HEK293T (cell line): ENCODE measurements around the gene CCT6A.
"Not testable (repeated sequence)": the region's sequence is repeated elsewhere in the genome, so short reads cannot be mapped to it uniquely, and the experiment has no call there.

ENCODE experiments used
- CTBP1 ChIP-seq: fragments of 450-650 bp; IDR thresholded peaks from 2 replicates; pipeline ENCODE4 v1.6.1; 2016; ENCODE audit warnings: borderline replicate concordance
- FOXA1 ChIP-seq: fragments of 450-650 bp; IDR thresholded peaks from 2 replicates; pipeline ENCODE4 v1.6.1; 2016; ENCODE audit warnings: mild to moderate bottlenecking
- FOXM1 ChIP-seq: fragments of 450-650 bp; IDR thresholded peaks from 2 replicates; pipeline ENCODE4 v1.6.1; 2017; ENCODE audit warnings: mild to moderate bottlenecking, borderline replicate concordance
- LEF1 ChIP-seq: fragments of 450-650 bp; IDR thresholded peaks from 2 replicates; pipeline ENCODE4 v1.6.1; 2017; ENCODE audit warnings: mild to moderate bottlenecking, borderline replicate concordance
- TARDBP ChIP-seq: fragments of 450-650 bp; IDR thresholded peaks from 2 replicates; pipeline ENCODE4 v1.6.1; 2016
- ZNF384 ChIP-seq: fragments of 450-650 bp; IDR thresholded peaks from 2 replicates; pipeline ENCODE4 v1.6.1; 2016
- TF ChIP-seq, protein P1 (sequence below): fragments of 450-650 bp; IDR thresholded peaks from 2 replicates; pipeline ENCODE4 v1.6.1; 2016

DNA sequence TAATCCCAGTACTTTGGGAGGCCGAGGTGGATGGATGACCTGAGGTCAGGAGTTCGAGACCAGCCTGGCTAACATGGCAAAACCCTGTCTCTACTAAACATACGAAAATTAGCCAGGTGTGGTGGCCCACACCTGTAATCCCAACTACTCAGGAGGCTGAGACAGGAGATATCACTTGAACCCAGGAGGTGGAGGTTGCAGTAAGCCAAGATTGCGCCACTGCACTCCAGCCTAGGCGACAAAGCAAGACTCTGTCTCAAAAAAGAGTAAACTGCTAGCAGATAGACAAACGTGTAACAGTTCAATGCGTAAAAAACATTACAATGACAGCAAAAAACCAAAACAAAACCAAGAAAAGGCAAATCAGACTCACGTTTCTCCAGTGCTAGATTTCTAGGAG is 20.0 kb upstream of the CCT6A start:
- TF ChIP-seq CTBP1, FOXM1, LEF1, TARDBP, FOXA1, ZNF384: not testable (repeated sequence)
- TF ChIP-seq, protein P1, sequence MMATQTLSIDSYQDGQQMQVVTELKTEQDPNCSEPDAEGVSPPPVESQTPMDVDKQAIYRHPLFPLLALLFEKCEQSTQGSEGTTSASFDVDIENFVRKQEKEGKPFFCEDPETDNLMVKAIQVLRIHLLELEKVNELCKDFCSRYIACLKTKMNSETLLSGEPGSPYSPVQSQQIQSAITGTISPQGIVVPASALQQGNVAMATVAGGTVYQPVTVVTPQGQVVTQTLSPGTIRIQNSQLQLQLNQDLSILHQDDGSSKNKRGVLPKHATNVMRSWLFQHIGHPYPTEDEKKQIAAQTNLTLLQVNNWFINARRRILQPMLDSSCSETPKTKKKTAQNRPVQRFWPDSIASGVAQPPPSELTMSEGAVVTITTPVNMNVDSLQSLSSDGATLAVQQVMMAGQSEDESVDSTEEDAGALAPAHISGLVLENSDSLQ, result not testable (repeated sequence)
